Measurements from ENCODE around the gene ASCL1. TPM values are rescaled to one million over a fixed set of nuclear protein-coding genes. Genes with fewer than 3 reads are reported as not detected.

Gene ASCL1
- total and polyA plus RNA-seq, 2 experiments from 2014 or later = not detected

- H3K9me3 ChIP-seq (ENCODE audit: low read depth) = peaks cover 5% of the 10 kb centered on the region
- no peaks in the 10 kb centered on the region for H3K36me3 ChIP-seq
- TF ChIP-seq, protein P1, sequence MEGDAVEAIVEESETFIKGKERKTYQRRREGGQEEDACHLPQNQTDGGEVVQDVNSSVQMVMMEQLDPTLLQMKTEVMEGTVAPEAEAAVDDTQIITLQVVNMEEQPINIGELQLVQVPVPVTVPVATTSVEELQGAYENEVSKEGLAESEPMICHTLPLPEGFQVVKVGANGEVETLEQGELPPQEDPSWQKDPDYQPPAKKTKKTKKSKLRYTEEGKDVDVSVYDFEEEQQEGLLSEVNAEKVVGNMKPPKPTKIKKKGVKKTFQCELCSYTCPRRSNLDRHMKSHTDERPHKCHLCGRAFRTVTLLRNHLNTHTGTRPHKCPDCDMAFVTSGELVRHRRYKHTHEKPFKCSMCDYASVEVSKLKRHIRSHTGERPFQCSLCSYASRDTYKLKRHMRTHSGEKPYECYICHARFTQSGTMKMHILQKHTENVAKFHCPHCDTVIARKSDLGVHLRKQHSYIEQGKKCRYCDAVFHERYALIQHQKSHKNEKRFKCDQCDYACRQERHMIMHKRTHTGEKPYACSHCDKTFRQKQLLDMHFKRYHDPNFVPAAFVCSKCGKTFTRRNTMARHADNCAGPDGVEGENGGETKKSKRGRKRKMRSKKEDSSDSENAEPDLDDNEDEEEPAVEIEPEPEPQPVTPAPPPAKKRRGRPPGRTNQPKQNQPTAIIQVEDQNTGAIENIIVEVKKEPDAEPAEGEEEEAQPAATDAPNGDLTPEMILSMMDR (IDR thresholded peaks at IDR 0.05; ENCODE audit: low read depth, low read length) = no peak
- H3K4me3 ChIP-seq = no peak overlapping the region
- peaks cover 100% of the 10 kb centered on the region for H3K27me3 ChIP-seq
- no peak overlapping the region for H3K27ac ChIP-seq
- DNase-seq (ENCODE audit: low read depth in 1 of 2, low spot score in 1 of 2) = no peak
- peaks cover 3% of the 10 kb centered on the region for H3K4me1 ChIP-seq (ENCODE audit: low read depth)
Measured at GRCh38 chr12:102966200-102966863, 8.9 kb downstream of the ASCL1 start.

- Histone ChIP-seq H3K9me3 (ENCODE audit: low read depth) (no peaks in the 10 kb centered on the region), H3K27ac (no peak overlapping the region), H3K36me3 (no peaks in the 10 kb centered on the region), H3K27me3 (peaks cover 96% of the 10 kb centered on the region), H3K4me1 (ENCODE audit: low read depth) (no peaks in the 10 kb centered on the region), H3K4me3 (no peak overlapping the region)
- no peak for DNase-seq (ENCODE audit: low read depth in 1 of 2, low spot score in 1 of 2)
- TF ChIP-seq, protein P1 (IDR thresholded peaks at IDR 0.05; ENCODE audit: low read depth, low read length) = no peak
Measured at GRCh38 chr12:102970780-102971179, 13.3 kb downstream of the ASCL1 start.

DNA sequence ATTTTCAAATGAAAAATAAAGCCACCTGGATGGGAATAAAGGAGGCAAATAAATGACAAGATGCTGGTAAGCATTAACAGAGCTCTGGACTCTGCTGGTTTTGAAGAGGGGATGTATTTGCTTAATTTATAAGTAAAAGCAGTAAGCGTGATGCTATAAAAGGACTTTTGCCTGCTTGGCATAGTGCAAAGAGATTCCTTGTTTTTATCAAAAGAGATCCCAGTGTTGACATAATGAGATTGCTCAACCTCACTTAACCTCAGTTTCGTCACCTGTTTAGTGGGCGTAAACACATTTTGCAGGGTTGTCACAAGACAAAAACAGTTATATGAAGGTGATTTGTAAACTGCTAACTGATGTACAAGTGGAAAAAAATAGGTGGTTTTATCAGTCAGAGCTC is 13.8 kb downstream of the ASCL1 start:
- TF ChIP-seq, protein P1 (IDR thresholded peaks at IDR 0.05; ENCODE audit: low read depth, low read length) = no peak
- Histone ChIP-seq H3K27ac (no peak overlapping the region), H3K4me1 (ENCODE audit: low read depth) (no peaks in the 10 kb centered on the region), H3K9me3 (ENCODE audit: low read depth) (no peaks in the 10 kb centered on the region), H3K4me3 (no peak overlapping the region), H3K27me3 (peaks cover 92% of the 10 kb centered on the region), H3K36me3 (no peaks in the 10 kb centered on the region)
- DNase-seq (ENCODE audit: low read depth in 1 of 2, low spot score in 1 of 2) = no peak

DNA sequence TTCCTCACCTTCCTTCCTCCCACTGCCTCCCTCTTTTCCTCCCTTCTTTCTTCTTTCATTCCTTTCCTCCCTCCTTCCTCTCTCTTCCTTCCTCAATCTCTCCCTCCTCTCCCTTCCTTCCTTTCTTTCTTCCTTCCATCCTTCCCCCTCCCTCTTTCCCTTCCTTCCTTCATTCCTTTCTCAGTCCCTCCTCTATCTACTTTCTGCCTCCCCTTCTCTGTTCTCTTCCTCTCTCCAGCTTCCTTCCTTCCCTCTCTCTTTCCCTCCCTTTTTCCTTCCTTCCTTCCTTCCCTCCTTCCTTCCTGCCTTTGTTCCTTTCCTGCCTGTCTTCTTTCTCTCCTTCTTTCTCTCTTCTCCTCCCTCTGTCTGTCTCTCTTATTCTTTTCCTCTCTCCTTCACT is 16.1 kb downstream of the ASCL1 start:
- Histone ChIP-seq H3K27ac (no peak overlapping the region), H3K9me3 (ENCODE audit: low read depth) (no peaks in the 10 kb centered on the region), H3K4me1 (ENCODE audit: low read depth) (no peaks in the 10 kb centered on the region), H3K4me3 (no peak overlapping the region), H3K36me3 (no peaks in the 10 kb centered on the region), H3K27me3 (peaks cover 68% of the 10 kb centered on the region)
- DNase-seq (ENCODE audit: low read depth in 1 of 2, low spot score in 1 of 2) = no peak
- TF ChIP-seq, protein P1 (IDR thresholded peaks at IDR 0.05; ENCODE audit: low read depth, low read length) = no peak

GRCh38 chr12:102976609-102977280 is 19.3 kb downstream of the ASCL1 start:
- Histone ChIP-seq H3K9me3 (ENCODE audit: low read depth) (no peaks in the 10 kb centered on the region), H3K27ac (no peak overlapping the region), H3K36me3 (no peaks in the 10 kb centered on the region), H3K4me3 (no peak overlapping the region), H3K27me3 (peaks cover 37% of the 10 kb centered on the region), H3K4me1 (ENCODE audit: low read depth) (no peaks in the 10 kb centered on the region)
- DNase-seq (ENCODE audit: low read depth in 1 of 2, low spot score in 1 of 2) = no peak
- TF ChIP-seq, protein P1 (IDR thresholded peaks at IDR 0.05; ENCODE audit: low read depth, low read length) = no peak

All from cardiac muscle cell (in vitro differentiated cells and primary cell).